A549 (cell line): ENCODE results near the gene GATA3. TPM values are rescaled to one million over a fixed set of nuclear protein-coding genes. Genes with fewer than 3 reads are reported as not detected.
A peak's percentile ranks its signal among the peaks of the same experiment; 100 is the strongest.

Source experiments
- ATAC-seq, 2 experiments: fragments of 200-7000 bp in 1 of 2; fragments of >200 bp in 1 of 2; cut with Nextera tagmentation in 1 of 2; cut with Tn5 transposase in 1 of 2; 3 replicates each; pipeline versions ENCODE4 v1.8.0 to v1.9.1; 2018 to 2020; ENCODE audit warnings: mild to moderate bottlenecking in 1 of 2, moderate library complexity in 1 of 2
- CTCF ChIA-PET: fragments of 300-600 bp; sonication (Branson Sonifier 250); formaldehyde crosslinking; extraction: SDS; loops from one replicate; lab custom pipeline; 2021; ENCODE audit warnings: antibody characterized with exemption, inconsistent platforms; lab: Yijun Ruan, JAX
- POLR2A ChIA-PET: fragments of 350-600 bp; formaldehyde crosslinking; extraction: SDS; loops from one replicate; lab custom pipeline; 2021; ENCODE audit warnings: antibody characterized with exemption, inconsistent platforms; lab: Yijun Ruan, JAX
- DNase-seq, 2 experiments: peaks; one replicate each; pipeline versions ENCODE4 v3.0.0 to v3.0.0-alpha.2; 2011 to 2016; ENCODE audit warnings: low read depth in 1 of 2, low spot score in 1 of 2
- FAIRE-seq: peaks from 2 replicates; lab custom pipeline; 2011; peaks lifted over from hg19 to GRCh38; lab: Jason Lieb, UNC
- H3K27ac ChIP-seq, 2 experiments: fragments of >200 bp; sonication (Bioruptor Twin); formaldehyde crosslinking; 3 replicates each; pipeline ENCODE4 v1.5.1; 2016 to 2017
- H3K4me1 ChIP-seq: fragments of >200 bp; sonication (Bioruptor Twin); formaldehyde crosslinking; 3 replicates; pipeline ENCODE4 v1.6.1; 2016
- H3K4me2 ChIP-seq: fragments of >200 bp; sonication (Bioruptor Twin); formaldehyde crosslinking; 3 replicates; pipeline ENCODE4 v1.6.1; 2016
- H3K4me3 ChIP-seq: fragments of >200 bp; sonication (Bioruptor Twin); formaldehyde crosslinking; 3 replicates; pipeline ENCODE4 v1.5.1; 2016
- H3K9me3 ChIP-seq: fragments of >200 bp; sonication (Bioruptor Twin); formaldehyde crosslinking; 3 replicates; pipeline ENCODE4 v1.6.1; 2016
- CBX2 ChIP-seq: fragments of 200-600 bp; sonication (generic); IDR thresholded peaks from 2 replicates; pipeline ENCODE4 v1.6.1; 2016; ENCODE audit warnings: low read depth, mild to moderate bottlenecking, borderline replicate concordance
- FOSB ChIP-seq: fragments of 250-450 bp; sonication (Bioruptor Pico); IDR thresholded peaks from 2 replicates; pipeline ENCODE4 v1.5.0; 2020; ENCODE audit warnings: mild to moderate bottlenecking, moderate library complexity
- FOXS1 ChIP-seq: fragments of 250-450 bp; sonication (Bioruptor Pico); IDR thresholded peaks from 2 replicates; pipeline ENCODE4 v1.5.0; 2020; ENCODE audit warnings: mild to moderate bottlenecking, moderate library complexity
- HES2 ChIP-seq: fragments of >200 bp; sonication (Bioruptor Twin); formaldehyde crosslinking; IDR thresholded peaks from 2 replicates; pipeline ENCODE4 v1.6.1; 2016
- HEYL ChIP-seq: fragments of 250-450 bp; sonication (Bioruptor Pico); IDR thresholded peaks from 2 replicates; pipeline ENCODE4 v1.8.0; 2021; ENCODE audit warnings: mild to moderate bottlenecking, moderate library complexity
- KDM1A ChIP-seq: fragments of 200-600 bp; sonication (generic); IDR thresholded peaks from 2 replicates; pipeline ENCODE4 v1.6.1; 2016; ENCODE audit warnings: low read depth, mild to moderate bottlenecking
- KDM5A ChIP-seq: fragments of 200-600 bp; sonication (generic); IDR thresholded peaks from 2 replicates; pipeline ENCODE4 v1.6.1; 2016; ENCODE audit warnings: antibody characterized with exemption, mild to moderate bottlenecking
- MYC ChIP-seq: IDR thresholded peaks from 2 replicates; pipeline ENCODE4 v1.6.1; 2012; ENCODE audit warnings: mild to moderate bottlenecking, inconsistent platforms, low read length, improper control_type of control experiment, borderline replicate concordance
- NFE2L2 ChIP-seq: fragments of 150-350 bp; conservative IDR thresholded peaks from 2 replicates; pipeline ENCODE4 v1.6.1; 2014; ENCODE audit warnings: low read length
- NR3C1 ChIP-seq: fragments of >200 bp; sonication (Bioruptor Twin); formaldehyde crosslinking; IDR thresholded peaks from 3 replicates; pipeline ENCODE4 v1.6.1; 2017
- PHF8 ChIP-seq: fragments of 200-600 bp; sonication (generic); IDR thresholded peaks from 2 replicates; pipeline ENCODE4 v1.6.1; 2016; ENCODE audit warnings: low read depth, mild to moderate bottlenecking, antibody characterized with exemption, moderate library complexity, borderline replicate concordance
- SREBF2 ChIP-seq: fragments of 450-650 bp; IDR thresholded peaks from 2 replicates; pipeline ENCODE4 v1.6.1; 2014; ENCODE audit warnings: mild to moderate bottlenecking, moderate library complexity
- ZFP36 ChIP-seq: fragments of 450-650 bp; IDR thresholded peaks from 2 replicates; pipeline ENCODE4 v1.6.1; 2014; ENCODE audit warnings: borderline replicate concordance; ENCODE audit not compliant: partially characterized antibody
- WGBS: methylation state at CpG from one replicate; pipeline ENCODE4 v1.1.6; 2017; ENCODE audit errors: missing lambda C conversion rate; 5-methylcytosine and 5-hydroxymethylcytosine counted together
- polyA plus RNA-seq, 4 experiments: library from polyadenylated mRNA; depleted of rRNA in 3 of 4; stranded (reverse); fragments of >200 nt; fragmentation: RNase III in 1 of 4; extraction: RNeasy Plus Mini Kit Qiagen cat#74134 plus additional on column Dnase treatment in 1 of 4; gene quantifications; 2 replicates in 3 of 4; 3 replicates in 1 of 4; pipeline ENCODE4 v1.2.3, GENCODE V29; 2011 to 2017
- TF ChIP-seq, protein P1 (sequence below): fragments of 250-450 bp; sonication (Bioruptor Pico); IDR thresholded peaks from 2 replicates; pipeline ENCODE4 v1.5.0; 2021; ENCODE audit warnings: mild to moderate bottlenecking, moderate library complexity, borderline replicate concordance
- TF ChIP-seq, protein P2 (sequence below): fragments of 450-650 bp; IDR thresholded peaks from 2 replicates; pipeline ENCODE4 v1.6.1; 2014; ENCODE audit warnings: antibody characterized with exemption

GATA3 gene
- polyA plus RNA-seq, 2 of the 4 experiments (the other 2 are of a cell fraction), result 1.3 to 3.5 TPM

DNA sequence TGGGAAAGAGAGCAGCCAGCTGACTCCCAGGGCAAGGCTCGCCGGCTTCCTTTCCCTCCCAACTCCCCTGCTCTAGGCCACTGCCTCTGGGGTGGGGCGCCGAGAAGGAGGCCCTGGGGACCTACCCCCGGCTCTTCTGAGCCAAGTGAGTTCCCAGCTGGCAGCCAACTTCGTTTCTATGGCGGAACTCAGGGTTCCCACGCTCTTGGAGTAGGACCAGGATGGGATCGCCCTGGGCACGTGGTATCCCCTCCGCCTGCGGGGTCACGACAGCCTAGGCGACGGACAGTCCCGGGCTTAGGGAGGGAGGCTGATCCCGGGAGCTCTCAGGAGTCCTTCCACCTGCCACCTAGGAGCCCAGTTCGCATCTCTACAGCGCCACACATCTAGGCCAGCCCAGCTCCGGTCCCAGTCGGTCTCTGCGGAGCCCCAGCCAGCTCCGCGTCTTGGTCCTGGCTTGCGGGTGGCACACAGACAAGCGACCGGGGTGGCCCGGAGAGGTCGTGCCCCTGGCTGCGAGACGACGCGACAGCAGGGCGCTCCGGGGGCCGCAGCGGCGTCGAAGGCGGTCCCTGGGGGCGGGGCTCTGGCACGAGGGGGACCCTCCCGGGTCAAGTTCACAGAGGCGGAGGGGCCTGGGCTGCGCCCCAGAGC, 20.5 kb upstream of the GATA3 start:
- H3K4me3 ChIP-seq, result no peak overlapping the region
- no peak overlapping the region; the same call in 2 of the 3 replicates for H3K4me2 ChIP-seq
- TF ChIP-seq NFE2L2 (no peak), SREBF2 (no peak), KDM1A (no peak), NR3C1 (no peak), HES2 (no peak)
- TF ChIP-seq, protein P1, sequence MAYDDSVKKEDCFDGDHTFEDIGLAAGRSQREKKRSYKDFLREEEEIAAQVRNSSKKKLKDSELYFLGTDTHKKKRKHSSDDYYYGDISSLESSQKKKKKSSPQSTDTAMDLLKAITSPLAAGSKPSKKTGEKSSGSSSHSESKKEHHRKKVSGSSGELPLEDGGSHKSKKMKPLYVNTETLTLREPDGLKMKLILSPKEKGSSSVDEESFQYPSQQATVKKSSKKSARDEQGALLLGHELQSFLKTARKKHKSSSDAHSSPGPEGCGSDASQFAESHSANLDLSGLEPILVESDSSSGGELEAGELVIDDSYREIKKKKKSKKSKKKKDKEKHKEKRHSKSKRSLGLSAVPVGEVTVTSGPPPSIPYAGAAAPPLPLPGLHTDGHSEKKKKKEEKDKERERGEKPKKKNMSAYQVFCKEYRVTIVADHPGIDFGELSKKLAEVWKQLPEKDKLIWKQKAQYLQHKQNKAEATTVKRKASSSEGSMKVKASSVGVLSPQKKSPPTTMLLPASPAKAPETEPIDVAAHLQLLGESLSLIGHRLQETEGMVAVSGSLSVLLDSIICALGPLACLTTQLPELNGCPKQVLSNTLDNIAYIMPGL (CRISPR knock-in tag), result no peak
- TF ChIP-seq, all 56 proteins: peak for 0
- no peaks in the 10 kb centered on the region for H3K9me3 ChIP-seq
- peaks cover 16% of the 10 kb centered on the region; the same call in 1 of the 3 replicates for H3K4me1 ChIP-seq
- FAIRE-seq (no peak), ATAC-seq (no peak), DNase-seq (no peak)
- WGBS, result 81% methylated on average over 31 of the region's 45 CpGs
- H3K27ac ChIP-seq, result no peak overlapping the region
- ChIA-PET CTCF (interaction anchor here (0.6 kb wide), 1 partner anchor 525 kb away, joined by 6 read pairs; no protein-coding TSS in a partner anchor), POLR2A (no interaction called here)

DNA sequence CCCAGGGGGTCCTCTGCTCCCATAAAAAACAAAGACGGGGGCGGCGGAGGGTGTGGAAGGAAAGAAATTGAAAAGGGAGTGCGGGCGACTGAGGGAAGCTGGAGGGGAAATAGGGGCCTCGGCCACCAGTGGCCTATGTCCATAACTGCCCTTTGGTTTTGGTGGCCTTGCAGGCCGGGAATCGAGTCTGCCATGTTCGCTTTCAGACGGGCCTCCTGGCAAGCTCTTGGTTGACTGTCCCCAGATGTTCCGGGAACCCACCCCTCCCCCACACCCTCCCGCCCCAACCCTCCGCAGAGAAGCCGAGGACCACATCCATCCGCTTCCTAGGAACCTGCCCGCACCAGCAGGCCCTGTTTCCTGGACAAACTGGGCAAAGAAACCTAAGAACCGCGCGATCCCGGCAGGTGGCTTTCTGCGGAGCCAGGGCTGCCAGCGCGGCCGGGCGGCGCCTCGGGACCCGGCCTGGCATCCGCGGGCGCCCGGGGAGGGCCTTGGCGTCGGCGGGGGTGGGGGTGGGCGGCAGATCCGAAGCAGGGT, 20.0 kb upstream of the GATA3 start:
- DNase-seq, result no peak
- 54% methylated on average over 12 of the region's 37 CpGs for WGBS
- TF ChIP-seq ZFP36, result no peak
- TF ChIP-seq HEYL, result no peak
- no peak for TF ChIP-seq FOXS1 (CRISPR knock-in tag)
- TF ChIP-seq PHF8, result no peak
- no peak for TF ChIP-seq KDM5A
- TF ChIP-seq HES2, result no peak
- ATAC-seq, result no peak
- CTCF ChIA-PET, result interaction anchor here (0.6 kb wide), 1 partner anchor 856 kb away, joined by 3 read pairs; no protein-coding TSS in a partner anchor
- Histone ChIP-seq H3K4me3 (peak overlapping the region; percentile 32), H3K4me1 (peaks cover 16% of the 10 kb centered on the region; the same call in 1 of the 3 replicates), H3K4me2 (peak overlapping the region; percentile 75), H3K27ac (peak overlapping the region in 1 of 2 experiments; percentile 40; a peak in 1 of 6 replicates), H3K9me3 (no peaks in the 10 kb centered on the region)
- POLR2A ChIA-PET, result no interaction called here
- FAIRE-seq, result no peak

DNA sequence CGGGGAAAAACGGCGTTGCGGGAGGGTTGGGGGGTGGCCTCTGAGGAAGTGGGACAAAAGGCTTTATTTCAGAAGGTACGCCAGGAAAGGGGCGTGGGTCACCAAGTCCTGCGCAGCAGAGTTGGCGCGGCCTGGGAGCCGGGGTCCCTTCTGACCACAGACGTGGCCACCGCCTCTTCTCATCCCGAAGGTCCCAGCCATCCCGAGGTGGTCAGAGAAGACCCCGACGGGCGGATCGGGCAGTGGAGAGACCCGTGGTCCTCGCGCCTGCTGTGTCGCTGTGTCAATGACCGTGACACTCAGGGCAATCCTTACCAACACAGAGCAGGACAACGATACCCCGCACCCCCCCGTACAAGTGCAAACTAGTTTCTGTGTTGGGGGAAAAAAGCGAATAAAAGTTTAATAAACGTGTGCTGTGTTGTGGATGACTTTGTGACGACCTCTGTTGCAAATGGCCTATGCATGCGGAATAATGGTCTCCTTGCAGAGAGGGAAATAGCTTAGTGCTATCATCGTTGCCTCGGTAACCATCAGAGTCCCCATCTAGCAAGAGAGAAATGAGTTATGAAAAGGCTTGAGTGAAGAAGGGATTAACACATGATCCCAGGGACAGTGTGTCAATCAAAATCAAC, 19.4 kb upstream of the GATA3 start:
- H3K27ac ChIP-seq, result peak overlapping the region in 1 of 2 experiments; percentile 40; a peak in 1 of 6 replicates
- peak overlapping the region; percentile 32 for H3K4me3 ChIP-seq
- H3K4me1 ChIP-seq, result peaks cover 16% of the 10 kb centered on the region; the same call in 1 of the 3 replicates
- no peaks in the 10 kb centered on the region for H3K9me3 ChIP-seq
- FAIRE-seq, result no peak
- 77% methylated on average over 28 of the region's 32 CpGs for WGBS
- POLR2A ChIA-PET, result no interaction called here
- DNase-seq, result no peak
- no peak for ATAC-seq
- H3K4me2 ChIP-seq, result peak overlapping the region; percentile 75
- TF ChIP-seq, protein P2, sequence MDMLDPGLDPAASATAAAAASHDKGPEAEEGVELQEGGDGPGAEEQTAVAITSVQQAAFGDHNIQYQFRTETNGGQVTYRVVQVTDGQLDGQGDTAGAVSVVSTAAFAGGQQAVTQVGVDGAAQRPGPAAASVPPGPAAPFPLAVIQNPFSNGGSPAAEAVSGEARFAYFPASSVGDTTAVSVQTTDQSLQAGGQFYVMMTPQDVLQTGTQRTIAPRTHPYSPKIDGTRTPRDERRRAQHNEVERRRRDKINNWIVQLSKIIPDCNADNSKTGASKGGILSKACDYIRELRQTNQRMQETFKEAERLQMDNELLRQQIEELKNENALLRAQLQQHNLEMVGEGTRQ, result no peak
- TF ChIP-seq FOSB (no peak), MYC (no peak), NR3C1 (no peak), CBX2 (no peak), SREBF2 (no peak)
- TF ChIP-seq, protein P1 (CRISPR knock-in tag), result no peak
- CTCF ChIA-PET, result interaction anchor here (0.6 to 1.4 kb wide), 2 partner anchors 18 to 855 kb away, joined by 3 read pairs; no protein-coding TSS in a partner anchor
